Left forelimb (tissue), 1 donor: ENCODE results near the gene ASCL4.
"Not testable (repeated sequence)": the region's sequence is repeated elsewhere in the genome, so short reads cannot be mapped to it uniquely, and the experiment has no call there.

Experiments
- DNase-seq: peaks from one replicate; pipeline ENCODE4 v3.0.0-alpha.2; 2018; ENCODE audit warnings: low spot score

Gene ASCL4

GRCh38 chr12:107774349-107775029 lies at the start of gene ASCL4:
ASCL4 (plus strand) TSS chr12:107774704; CDS start chr12:107775219, 515 bp downstream.
- DNase-seq: no peak

- DNase-seq: not testable (repeated sequence)
Observed at GRCh38 chr12:107727327-107727726, 47.2 kb upstream of the ASCL4 start.

GRCh38 chr12:107727742-107728141 lies 46.8 kb upstream of the ASCL4 start:
- DNase-seq: not testable (repeated sequence)

- DNase-seq: no peak
Observed at GRCh38 chr12:107730618-107731341, 43.7 kb upstream of the ASCL4 start.

- DNase-seq: no peak
Observed at GRCh38 chr12:107731366-107731765, 43.1 kb upstream of the ASCL4 start.

GRCh38 chr12:107732365-107732764 lies 42.1 kb upstream of the ASCL4 start:
- DNase-seq: no peak

GRCh38 chr12:107734139-107734538 lies 40.4 kb upstream of the ASCL4 start:
- no peak for DNase-seq

- no peak for DNase-seq
Observed at GRCh38 chr12:107735763-107736162, 38.7 kb upstream of the ASCL4 start.

GRCh38 chr12:107736914-107737313 lies 37.6 kb upstream of the ASCL4 start:
- no peak for DNase-seq

- no peak for DNase-seq
Observed at GRCh38 chr12:107748472-107748871, 26.0 kb upstream of the ASCL4 start.

GRCh38 chr12:107749083-107749482 lies 25.4 kb upstream of the ASCL4 start:
- no peak for DNase-seq

GRCh38 chr12:107759410-107759809 lies 15.1 kb upstream of the ASCL4 start:
- no peak for DNase-seq

GRCh38 chr12:107760207-107760808 lies 14.2 kb upstream of the ASCL4 start:
- peak; percentile 66 for DNase-seq

GRCh38 chr12:107760809-107761501 lies 13.5 kb upstream of the ASCL4 start, which contains the start of gene PRDM4:
PRDM4 (minus strand) TSS chr12:107761137; CDS start chr12:107760515, 622 bp downstream.
- DNase-seq: peak; percentile 96

- DNase-seq: no peak
Observed at GRCh38 chr12:107761502-107761904, 13.0 kb upstream of the ASCL4 start.

GRCh38 chr12:107762874-107763273 lies 11.6 kb upstream of the ASCL4 start:
- no peak for DNase-seq

- DNase-seq: no peak
Observed at GRCh38 chr12:107764626-107765025, 9.9 kb upstream of the ASCL4 start.

- DNase-seq: no peak
Observed at GRCh38 chr12:107765316-107765715, 9.2 kb upstream of the ASCL4 start.

- DNase-seq: no peak
Observed at GRCh38 chr12:107767466-107767865, 7.0 kb upstream of the ASCL4 start.

- DNase-seq: no peak
Observed at GRCh38 chr12:107775093-107775721, 703 bp downstream of the ASCL4 start.

- no peak for DNase-seq
Observed at GRCh38 chr12:107776171-107776570, 1.7 kb downstream of the ASCL4 start.
